H1 (cell line): ENCODE data around the gene CTSA.

Experiments
- ATF2 ChIP-seq: IDR thresholded peaks from 2 replicates; pipeline ENCODE4 v1.6.1; 2012; ENCODE audit warnings: low read length, inconsistent platforms
- CBX8 ChIP-seq: fragments of 300-800, 300-1000 bp; sonication (generic); IDR thresholded peaks from 2 replicates; pipeline ENCODE4 v1.7.1; 2016; ENCODE audit warnings: low read depth, low read length, borderline replicate concordance
- CHD1 ChIP-seq: IDR thresholded peaks from 2 replicates; pipeline ENCODE4 v1.6.1; 2012; ENCODE audit warnings: low read depth, low read length, improper control_type of control experiment
- EZH2 ChIP-seq: fragments of 200-600 bp; sonication (generic); IDR thresholded peaks from 2 replicates; pipeline ENCODE4 v1.7.1; 2012; ENCODE audit warnings: low read depth, mild to moderate bottlenecking, moderate library complexity, low read length, inconsistent platforms; ENCODE audit not compliant: severe bottlenecking
- HDAC6 ChIP-seq: IDR thresholded peaks from one replicate; pipeline ENCODE4 v1.7.1; 2012; ENCODE audit warnings: low read depth, mild to moderate bottlenecking, inconsistent platforms, low read length, moderate library complexity
- KDM1A ChIP-seq: fragments of 200-600, 300-600 bp; sonication (generic); IDR thresholded peaks from 2 replicates; pipeline ENCODE4 v1.7.1; 2016; ENCODE audit warnings: mild to moderate bottlenecking, low read length, borderline replicate concordance
- MAX ChIP-seq: IDR thresholded peaks from 2 replicates; pipeline ENCODE4 v1.6.1; 2012; ENCODE audit warnings: inconsistent platforms
- RBBP5 ChIP-seq: IDR thresholded peaks from 2 replicates; pipeline ENCODE4 v1.7.1; 2012; ENCODE audit warnings: low read depth, mild to moderate bottlenecking, inconsistent platforms, low read length, moderate library complexity, borderline replicate concordance
- SUZ12 ChIP-seq: fragments of 200-600 bp; sonication (generic); IDR thresholded peaks from 2 replicates; pipeline ENCODE4 v1.6.1; 2012; ENCODE audit warnings: mild to moderate bottlenecking, inconsistent platforms, low read length, moderate library complexity, mixed read lengths
- YY1 ChIP-seq: IDR thresholded peaks from 2 replicates; pipeline ENCODE4 v1.6.1; 2011; ENCODE audit warnings: low read depth, mild to moderate bottlenecking, low read length
- ZNF274 ChIP-seq: IDR thresholded peaks from 2 replicates; pipeline ENCODE4 v1.7.0; 2012; ENCODE audit warnings: low read length, borderline replicate concordance; ENCODE audit errors: extremely low read depth

GRCh38 chr20:45853484-45853883 is 37.7 kb upstream of the CTSA start:
- no peak for TF ChIP-seq ATF2
- no peak for TF ChIP-seq MAX
- no peak for TF ChIP-seq ZNF274
- TF ChIP-seq SUZ12 = no peak
- no peak for TF ChIP-seq HDAC6
- no peak for TF ChIP-seq EZH2
- no peak for TF ChIP-seq KDM1A
- no peak for TF ChIP-seq RBBP5
- no peak for TF ChIP-seq YY1
- no peak for TF ChIP-seq CBX8
- no peak for TF ChIP-seq CHD1
